ENCODE results near the gene GNB1L.

Gene GNB1L

DNA sequence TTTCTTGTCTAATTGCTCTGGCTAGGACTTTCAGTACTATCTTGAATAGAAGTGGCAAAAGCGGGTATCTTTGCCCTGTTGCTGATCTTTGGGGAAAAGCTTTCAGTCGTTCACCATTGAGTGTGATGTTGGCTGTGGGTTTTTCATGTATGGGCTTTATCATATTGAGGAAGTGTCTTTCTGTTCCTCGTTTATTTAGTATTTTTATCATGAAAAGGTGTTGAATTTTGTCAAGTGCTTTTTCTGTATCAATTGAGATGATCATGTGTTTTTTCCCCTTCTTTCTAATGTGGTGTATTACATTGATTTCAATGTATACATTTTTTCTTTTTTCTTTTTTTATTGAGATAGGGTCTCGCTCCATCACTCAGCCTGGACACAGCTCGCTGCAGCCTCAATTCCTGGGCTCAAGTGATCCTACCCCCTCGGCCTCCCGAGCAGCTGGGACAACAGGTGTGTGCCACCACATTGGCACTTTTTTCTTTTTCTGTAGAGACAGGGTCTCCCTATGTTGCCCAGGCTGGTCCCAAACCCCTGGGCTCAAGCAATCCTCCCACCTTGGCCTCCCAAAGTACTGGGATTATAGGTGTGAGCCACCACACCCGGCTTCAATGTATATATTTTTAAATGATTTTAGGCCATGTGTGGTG lies 5.3 kb upstream of the GNB1L start:
- Histone ChIP-seq H3K4me1 (ENCODE audit: control insufficient read depth, insufficient read depth, low read length) (peaks cover 8% of the 10 kb centered on the region), H3K4me3 (ENCODE audit: low read length) (no peak overlapping the region), H3K9ac (ENCODE audit: low read length) (no peak overlapping the region), H3K27ac (ENCODE audit: low read depth, low read length) (no peak overlapping the region), H3K36me3 (ENCODE audit: control insufficient read depth, insufficient read depth, low read length) (no peaks in the 10 kb centered on the region), H3K27me3 (ENCODE audit: control insufficient read depth, insufficient read depth, low read length) (no peaks in the 10 kb centered on the region)

DNA sequence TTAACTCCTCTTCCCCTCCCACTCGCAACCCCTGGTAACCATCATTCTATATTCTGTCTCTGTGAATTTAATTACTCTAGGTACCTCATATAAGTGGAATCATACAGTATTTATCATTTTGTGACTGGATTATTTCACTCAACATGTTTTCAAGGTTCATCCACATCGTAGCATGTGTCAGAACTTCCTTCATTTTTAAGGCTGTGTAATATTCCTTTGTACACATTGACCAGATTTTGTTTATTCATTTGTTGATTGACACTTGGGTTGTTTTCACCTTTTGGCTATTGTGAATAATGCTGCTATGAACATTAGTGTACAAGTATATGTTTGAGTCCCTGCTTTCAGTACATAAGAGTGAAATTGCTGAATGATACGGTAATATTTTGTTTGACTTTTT lies 2.7 kb upstream of the GNB1L start:
- H3K27me3 ChIP-seq (ENCODE audit: control insufficient read depth, insufficient read depth, low read length): no peaks in the 10 kb centered on the region
- H3K4me1 ChIP-seq (ENCODE audit: control insufficient read depth, insufficient read depth, low read length): peaks cover 19% of the 10 kb centered on the region
- no peak overlapping the region for H3K27ac ChIP-seq (ENCODE audit: low read depth, low read length)
- H3K9ac ChIP-seq (ENCODE audit: low read length): no peak overlapping the region
- peaks cover under 1% of the 10 kb centered on the region for H3K36me3 ChIP-seq (ENCODE audit: control insufficient read depth, insufficient read depth, low read length)
- no peak overlapping the region for H3K4me3 ChIP-seq (ENCODE audit: low read length)

DNA sequence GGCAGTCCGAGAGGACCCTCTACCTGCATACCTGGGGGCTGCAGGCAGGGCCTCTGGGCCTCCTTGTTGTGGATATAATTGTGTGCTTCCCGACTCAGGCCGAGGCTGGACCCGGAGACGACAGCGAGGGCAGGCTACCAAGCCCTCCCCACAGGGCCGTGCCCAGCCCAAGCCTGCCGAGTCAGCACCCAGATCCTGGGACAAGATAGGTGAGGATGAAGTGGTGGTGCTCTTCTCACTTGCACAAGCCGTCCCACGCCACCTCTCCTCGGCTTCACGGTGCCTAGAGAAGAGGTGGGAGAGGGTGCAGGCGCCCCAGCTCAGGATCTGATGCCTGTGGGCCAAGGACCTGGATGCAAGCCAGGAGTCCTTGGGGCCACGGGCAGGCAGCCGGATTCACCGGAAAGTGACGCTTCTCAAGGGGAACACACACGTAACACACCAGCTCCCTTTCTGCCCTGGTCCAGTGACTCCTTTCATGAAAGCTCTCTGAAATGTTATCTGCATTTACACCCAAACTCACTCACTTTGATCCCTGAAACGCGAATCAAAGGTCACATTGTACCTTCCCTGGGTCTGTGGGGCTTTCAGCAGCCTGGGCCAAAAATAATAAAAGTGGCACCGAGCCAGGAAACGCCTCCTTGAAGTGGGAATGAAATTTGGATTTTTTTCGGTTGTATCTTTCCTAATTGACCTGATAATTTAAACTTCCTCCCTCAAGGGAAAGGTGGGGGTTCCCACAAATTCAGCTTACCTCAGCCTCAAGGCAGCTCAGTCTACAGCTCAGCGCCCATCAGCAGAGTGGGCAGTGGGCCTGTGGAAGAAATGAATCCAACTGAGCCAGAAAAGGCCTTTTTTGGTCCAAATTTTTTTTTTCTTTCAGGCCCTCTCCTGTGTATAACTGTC lies 1.1 kb upstream of the GNB1L start:
- Histone ChIP-seq H3K36me3 (ENCODE audit: control insufficient read depth, insufficient read depth, low read length) (peaks cover 17% of the 10 kb centered on the region), H3K4me1 (ENCODE audit: control insufficient read depth, insufficient read depth, low read length) (peaks cover 19% of the 10 kb centered on the region), H3K9ac (ENCODE audit: low read length) (peak overlapping the region; percentile 81), H3K4me3 (ENCODE audit: low read length) (peak overlapping the region; percentile 94), H3K27ac (ENCODE audit: low read depth, low read length) (peak overlapping the region; percentile 94), H3K27me3 (ENCODE audit: control insufficient read depth, insufficient read depth, low read length) (no peaks in the 10 kb centered on the region)

DNA sequence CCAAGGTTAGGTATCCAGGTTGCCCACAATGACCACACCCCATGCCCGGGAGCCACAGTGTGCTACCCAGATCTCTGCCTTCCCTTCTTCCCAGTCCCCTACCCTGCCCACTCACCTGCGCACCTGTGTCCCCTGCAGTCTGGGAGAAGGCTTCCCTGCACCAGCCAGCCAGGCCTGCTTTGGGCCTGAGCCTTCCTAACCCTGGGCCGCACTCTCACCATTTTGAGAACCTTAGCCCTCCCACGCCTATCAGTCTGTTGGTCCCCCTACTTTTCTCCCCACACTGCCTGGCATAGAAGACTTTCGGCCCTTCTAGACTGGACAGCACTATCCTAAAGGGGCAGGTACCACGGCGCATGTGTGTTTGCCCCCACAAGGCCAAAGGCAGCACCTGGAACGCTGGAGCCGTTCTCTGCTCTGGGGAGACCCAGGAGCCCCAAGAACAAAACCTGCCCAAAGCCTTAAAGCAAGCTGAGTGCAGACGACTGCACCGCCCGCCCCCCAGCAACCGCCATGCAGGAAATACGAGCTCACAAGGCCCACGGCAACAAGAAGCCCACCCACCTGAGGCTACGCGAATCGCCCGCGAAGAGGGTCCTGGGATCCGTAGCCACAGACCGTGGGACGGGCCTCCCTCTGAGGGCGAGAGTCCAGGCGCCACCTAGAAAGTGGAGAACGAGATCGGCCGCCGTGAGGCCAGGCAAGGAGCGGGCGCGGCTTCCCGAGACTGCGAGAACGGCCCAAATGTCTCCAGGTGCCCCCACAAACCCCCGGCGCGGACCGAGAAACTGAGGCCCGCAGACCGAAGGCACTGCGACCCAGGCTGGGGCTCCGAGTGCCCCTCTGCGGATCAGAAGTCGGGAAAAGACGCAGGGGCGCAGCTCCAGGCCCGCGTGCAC lies 546 bp downstream of the GNB1L start:
- Histone ChIP-seq H3K4me3 (ENCODE audit: low read length) (peak overlapping the region; percentile 94), H3K4me1 (ENCODE audit: control insufficient read depth, insufficient read depth, low read length) (peaks cover 19% of the 10 kb centered on the region), H3K9ac (ENCODE audit: low read length) (peak overlapping the region; percentile 92), H3K36me3 (ENCODE audit: control insufficient read depth, insufficient read depth, low read length) (peaks cover 23% of the 10 kb centered on the region), H3K27me3 (ENCODE audit: control insufficient read depth, insufficient read depth, low read length) (no peaks in the 10 kb centered on the region), H3K27ac (ENCODE audit: low read depth, low read length) (peak overlapping the region; percentile 84)

DNA sequence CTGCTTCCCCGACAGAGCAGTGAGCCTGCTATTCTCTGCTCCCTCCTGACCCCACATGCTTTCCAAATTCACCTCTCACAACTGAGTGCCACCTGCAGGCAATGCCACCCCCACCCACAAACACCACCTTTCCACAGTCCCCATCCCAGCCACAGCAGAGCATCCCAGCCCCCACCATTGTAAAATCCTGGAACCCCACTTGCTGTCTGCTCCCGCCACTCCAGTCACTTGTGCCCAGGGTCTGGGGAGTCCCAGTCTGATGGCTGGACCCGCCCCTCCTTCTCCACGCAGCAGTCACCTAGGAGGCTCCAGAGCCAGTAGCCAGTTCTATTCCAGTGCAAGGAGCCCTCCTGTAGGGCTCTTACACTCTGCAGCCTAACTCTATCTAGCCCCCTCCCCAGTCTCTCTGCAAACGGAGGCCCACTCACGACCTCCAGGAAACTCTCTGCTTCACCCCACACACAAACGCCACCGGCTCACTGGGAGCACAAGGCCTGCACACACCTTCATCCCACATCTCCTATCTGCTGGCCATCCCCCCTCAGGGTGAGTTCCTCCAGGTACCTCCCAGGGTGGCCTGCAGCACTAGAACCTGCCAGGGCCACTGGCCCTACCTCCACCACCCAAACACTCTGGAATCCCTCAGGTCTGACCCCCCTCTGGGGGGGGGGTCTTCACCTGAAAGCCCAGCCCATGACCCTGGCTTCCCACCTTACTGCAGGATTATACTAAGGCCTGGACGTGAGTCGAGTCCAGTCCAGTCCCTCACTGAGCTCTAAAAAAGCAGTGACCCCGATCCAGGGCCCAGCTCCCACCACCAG lies 1.4 kb downstream of the GNB1L start:
- H3K4me1 ChIP-seq (ENCODE audit: control insufficient read depth, insufficient read depth, low read length): peaks cover 19% of the 10 kb centered on the region
- peak overlapping the region; percentile 84 for H3K27ac ChIP-seq (ENCODE audit: low read depth, low read length)
- H3K4me3 ChIP-seq (ENCODE audit: low read length): peak overlapping the region; percentile 94
- H3K27me3 ChIP-seq (ENCODE audit: control insufficient read depth, insufficient read depth, low read length): no peaks in the 10 kb centered on the region
- peaks cover 23% of the 10 kb centered on the region for H3K36me3 ChIP-seq (ENCODE audit: control insufficient read depth, insufficient read depth, low read length)
- H3K9ac ChIP-seq (ENCODE audit: low read length): peak overlapping the region; percentile 92

DNA sequence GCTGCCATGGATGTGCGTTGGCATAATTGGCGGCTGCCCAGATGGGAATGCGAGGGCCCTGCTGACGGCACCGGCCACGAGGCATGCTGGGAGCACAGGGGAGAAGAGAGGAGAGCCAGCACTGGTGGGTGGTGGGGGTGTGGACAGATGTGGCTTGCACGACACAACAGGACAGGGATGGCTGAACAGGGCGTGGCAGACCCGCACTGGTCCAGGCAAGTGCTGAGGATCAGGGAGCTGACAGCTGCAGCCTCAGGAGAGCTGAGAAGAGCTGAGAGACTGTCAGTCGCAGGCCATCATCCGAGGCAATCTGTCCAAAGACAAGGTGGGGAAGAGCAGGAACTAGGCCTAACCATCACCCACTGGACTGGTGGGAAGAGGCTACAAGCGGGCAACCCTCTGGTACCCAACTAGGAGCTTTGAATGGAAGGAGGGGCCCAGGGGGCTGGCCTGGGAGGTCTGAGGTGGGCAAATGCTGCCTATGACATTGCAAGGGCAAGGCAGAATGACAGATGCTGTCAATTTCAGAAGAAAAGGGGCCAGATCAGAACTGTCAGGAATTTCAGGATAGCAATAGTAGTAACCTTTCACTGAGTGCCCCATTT lies 2.4 kb downstream of the GNB1L start:
- Histone ChIP-seq H3K4me3 (ENCODE audit: low read length) (no peak overlapping the region), H3K27me3 (ENCODE audit: control insufficient read depth, insufficient read depth, low read length) (no peaks in the 10 kb centered on the region), H3K4me1 (ENCODE audit: control insufficient read depth, insufficient read depth, low read length) (peaks cover 19% of the 10 kb centered on the region), H3K36me3 (ENCODE audit: control insufficient read depth, insufficient read depth, low read length) (peaks cover 23% of the 10 kb centered on the region), H3K27ac (ENCODE audit: low read depth, low read length) (no peak overlapping the region), H3K9ac (ENCODE audit: low read length) (no peak overlapping the region)

DNA sequence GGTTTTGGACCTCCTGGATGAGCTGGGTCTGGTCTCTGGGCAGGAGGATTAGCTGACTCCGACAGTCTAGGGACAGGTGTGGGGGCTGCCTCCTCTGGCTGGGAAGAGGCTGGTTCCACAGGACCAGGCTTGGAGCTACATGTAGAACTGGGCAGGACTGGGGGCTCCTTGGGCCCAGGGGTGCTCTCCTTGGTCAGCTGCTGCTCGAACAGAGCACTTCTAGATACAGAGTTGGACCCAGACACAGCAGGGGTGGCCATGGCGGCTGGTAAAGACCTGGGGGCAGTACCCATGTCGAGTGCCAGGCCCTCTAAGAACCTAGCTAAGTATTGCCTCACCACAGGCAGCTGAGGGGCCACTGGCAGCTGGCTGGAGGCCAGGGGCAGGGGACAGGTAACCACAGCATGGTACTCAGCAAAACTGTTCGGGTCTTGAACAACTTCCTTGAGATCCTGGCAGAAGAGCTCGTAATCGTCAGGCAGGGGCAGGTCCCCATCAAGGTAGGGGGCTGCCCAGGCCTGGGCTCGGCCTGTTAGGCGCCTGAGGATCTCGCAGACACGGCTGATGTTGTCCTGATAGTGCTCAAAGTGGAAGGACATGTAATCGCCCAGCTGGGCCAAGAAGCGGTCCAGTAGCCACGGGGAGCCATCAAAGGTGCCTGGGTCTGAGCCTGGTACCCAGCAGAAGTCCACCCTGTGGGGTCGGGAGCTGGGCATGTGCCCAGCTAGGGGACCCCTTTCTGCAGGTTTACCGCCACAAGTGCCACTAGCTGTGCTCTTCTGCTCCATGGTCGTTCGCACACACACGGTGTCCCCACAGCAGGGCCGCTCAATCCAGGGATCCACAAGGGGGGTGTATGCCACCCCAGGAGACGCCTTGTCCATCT lies 3.1 kb downstream of the GNB1L start:
- H3K4me3 ChIP-seq (ENCODE audit: low read length): no peak overlapping the region
- peaks cover 19% of the 10 kb centered on the region for H3K4me1 ChIP-seq (ENCODE audit: control insufficient read depth, insufficient read depth, low read length)
- H3K36me3 ChIP-seq (ENCODE audit: control insufficient read depth, insufficient read depth, low read length): peaks cover 23% of the 10 kb centered on the region
- no peaks in the 10 kb centered on the region for H3K27me3 ChIP-seq (ENCODE audit: control insufficient read depth, insufficient read depth, low read length)
- H3K9ac ChIP-seq (ENCODE audit: low read length): no peak overlapping the region
- H3K27ac ChIP-seq (ENCODE audit: low read depth, low read length): no peak overlapping the region

DNA sequence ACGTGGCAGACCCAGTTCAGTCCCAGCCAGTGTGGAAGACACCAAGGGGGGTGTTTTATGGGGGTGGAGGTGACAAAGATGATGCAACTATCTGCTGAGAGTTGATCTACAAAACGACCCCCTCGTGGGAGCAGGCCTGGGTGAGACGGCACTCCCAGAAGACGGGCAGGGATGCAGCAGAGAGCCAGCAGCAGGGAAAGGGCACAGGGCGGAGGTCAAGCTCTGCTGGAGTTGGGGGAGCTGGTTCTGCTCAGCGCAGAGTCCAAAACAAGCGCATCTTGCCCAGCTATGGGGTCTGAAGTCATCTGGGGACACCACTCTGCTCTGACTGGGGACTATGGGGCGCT lies 3.9 kb downstream of the GNB1L start:
- Histone ChIP-seq H3K4me3 (ENCODE audit: low read length) (no peak overlapping the region), H3K4me1 (ENCODE audit: control insufficient read depth, insufficient read depth, low read length) (peaks cover 15% of the 10 kb centered on the region), H3K9ac (ENCODE audit: low read length) (no peak overlapping the region), H3K27ac (ENCODE audit: low read depth, low read length) (no peak overlapping the region), H3K27me3 (ENCODE audit: control insufficient read depth, insufficient read depth, low read length) (no peaks in the 10 kb centered on the region), H3K36me3 (ENCODE audit: control insufficient read depth, insufficient read depth, low read length) (peaks cover 23% of the 10 kb centered on the region)

DNA sequence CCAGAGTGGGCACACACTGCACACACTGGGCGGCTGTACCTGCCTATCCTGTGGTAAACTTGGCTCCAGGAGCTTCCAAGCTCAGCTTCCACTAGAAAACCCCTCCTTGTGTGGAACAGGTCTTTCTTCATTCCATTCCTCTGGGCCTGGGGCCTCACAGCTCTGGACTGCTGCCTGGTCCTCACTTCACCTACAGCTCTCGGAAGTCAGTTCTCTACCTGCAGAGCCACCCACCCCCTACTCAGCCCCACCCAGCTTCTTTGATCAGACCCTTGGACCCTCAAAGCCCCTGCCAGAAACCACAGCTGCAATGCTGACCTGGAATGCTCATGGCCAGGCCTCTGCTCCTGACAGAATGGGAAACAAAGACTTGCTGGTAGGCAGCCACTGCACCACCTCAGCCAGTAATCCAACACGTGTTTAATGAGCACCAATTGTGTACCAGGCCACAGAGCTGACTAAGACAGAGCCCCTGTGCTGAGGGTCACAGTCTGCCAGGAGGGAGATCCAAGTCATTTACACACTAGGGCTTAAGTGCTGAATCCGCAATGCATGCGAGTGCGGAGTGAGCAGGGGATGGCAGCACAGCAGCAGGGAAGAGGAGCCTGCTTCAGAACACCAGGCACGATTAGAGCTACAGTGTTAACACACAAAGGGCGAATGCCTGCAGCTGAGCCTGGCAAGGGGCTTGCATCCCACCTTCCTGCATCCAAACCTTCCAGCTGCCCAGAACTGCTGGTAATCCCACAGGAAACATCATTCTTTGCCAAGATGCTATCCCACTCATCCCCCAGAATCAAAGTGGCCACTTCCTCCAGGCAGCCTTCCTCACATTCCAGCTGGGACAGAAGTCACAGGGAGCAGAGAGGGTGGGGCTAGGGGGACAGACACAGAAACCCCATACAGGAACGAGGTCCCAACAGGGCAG lies 4.6 kb downstream of the GNB1L start:
- no peaks in the 10 kb centered on the region for H3K27me3 ChIP-seq (ENCODE audit: control insufficient read depth, insufficient read depth, low read length)
- no peak overlapping the region for H3K27ac ChIP-seq (ENCODE audit: low read depth, low read length)
- peaks cover 23% of the 10 kb centered on the region for H3K36me3 ChIP-seq (ENCODE audit: control insufficient read depth, insufficient read depth, low read length)
- no peak overlapping the region for H3K9ac ChIP-seq (ENCODE audit: low read length)
- H3K4me1 ChIP-seq (ENCODE audit: control insufficient read depth, insufficient read depth, low read length): peaks cover 11% of the 10 kb centered on the region
- H3K4me3 ChIP-seq (ENCODE audit: low read length): no peak overlapping the region
